Mesodermal cell (in vitro differentiated cells): ENCODE results near the gene HEPHL1.

Experiments
- H3K27ac ChIP-seq: 2 replicates; pipeline ENCODE4 v1.7.0; 2013; ENCODE audit warnings: mild to moderate bottlenecking, low read depth, low read length, moderate library complexity; ENCODE audit not compliant: severe bottlenecking
- H3K36me3 ChIP-seq: 2 replicates; pipeline ENCODE4 v1.7.1; 2013; ENCODE audit warnings: mild to moderate bottlenecking, low read length, moderate library complexity; ENCODE audit not compliant: control insufficient read depth, insufficient read depth
- H3K4me1 ChIP-seq: one replicate; pipeline ENCODE4 v1.7.1; 2013; ENCODE audit warnings: mild to moderate bottlenecking, low read length; ENCODE audit not compliant: insufficient read depth, control insufficient read depth, poor library complexity, severe bottlenecking
- H3K4me3 ChIP-seq: 2 replicates; pipeline ENCODE4 v1.7.0; 2013; ENCODE audit warnings: low read length, control low read depth, mild to moderate bottlenecking; ENCODE audit not compliant: insufficient read depth, poor library complexity, severe bottlenecking; ENCODE audit errors: extremely low read depth
- H3K9me3 ChIP-seq: 2 replicates; pipeline ENCODE4 v1.7.1; 2013; ENCODE audit warnings: mild to moderate bottlenecking, low read length, moderate library complexity; ENCODE audit not compliant: control insufficient read depth
- WGBS, 2 experiments: methylation state at CpG; one replicate each; pipeline ENCODE4 v1.1.5; 2013; ENCODE audit warnings: missing lambda C conversion rate in 2 of 2; ENCODE audit not compliant: insufficient coverage in 2 of 2; 5-methylcytosine and 5-hydroxymethylcytosine counted together

The HEPHL1 gene

GRCh38 chr11:94043241-94043640 is 22.1 kb downstream of the HEPHL1 start:
- Histone ChIP-seq H3K4me3 (no peak overlapping the region), H3K27ac (no peak overlapping the region), H3K36me3 (no peaks in the 10 kb centered on the region), H3K4me1 (no peaks in the 10 kb centered on the region), H3K9me3 (no peaks in the 10 kb centered on the region)
- WGBS, 2 experiments, result 78 to 83% methylated on average over 1 to 2 of the region's 3 CpGs

- Histone ChIP-seq H3K4me3 (no peak overlapping the region), H3K4me1 (no peaks in the 10 kb centered on the region), H3K36me3 (no peaks in the 10 kb centered on the region), H3K9me3 (no peaks in the 10 kb centered on the region), H3K27ac (no peak overlapping the region)
- 88% methylated on average over 1 of the region's 1 CpG; no CpG with 5 or more reads in 1 of the 2 experiments for WGBS, 2 experiments
Observed at GRCh38 chr11:94046796-94047195, 25.6 kb downstream of the HEPHL1 start.

- Histone ChIP-seq H3K36me3 (no peaks in the 10 kb centered on the region), H3K4me1 (no peaks in the 10 kb centered on the region), H3K4me3 (no peak overlapping the region), H3K9me3 (no peaks in the 10 kb centered on the region), H3K27ac (no peak overlapping the region)
- WGBS, 2 experiments, result 83% methylated on average over 1 of the region's 2 CpGs; no CpG with 5 or more reads in 1 of the 2 experiments
Observed at GRCh38 chr11:94048032-94048709, 27.0 kb downstream of the HEPHL1 start.

GRCh38 chr11:94049351-94049750 is 28.2 kb downstream of the HEPHL1 start:
- Histone ChIP-seq H3K36me3 (no peaks in the 10 kb centered on the region), H3K27ac (no peak overlapping the region), H3K4me3 (no peak overlapping the region), H3K9me3 (no peaks in the 10 kb centered on the region), H3K4me1 (no peaks in the 10 kb centered on the region)
- no CpG with 5 or more reads among the region's 1 CpG for WGBS, 2 experiments

GRCh38 chr11:94058630-94059029 is 37.5 kb downstream of the HEPHL1 start:
- Histone ChIP-seq H3K27ac (no peak overlapping the region), H3K4me1 (no peaks in the 10 kb centered on the region), H3K9me3 (no peaks in the 10 kb centered on the region), H3K4me3 (no peak overlapping the region), H3K36me3 (no peaks in the 10 kb centered on the region)
- no CpG with 5 or more reads among the region's 1 CpG for WGBS, 2 experiments

- H3K9me3 ChIP-seq, result no peaks in the 10 kb centered on the region
- no peaks in the 10 kb centered on the region for H3K36me3 ChIP-seq
- no peaks in the 10 kb centered on the region for H3K4me1 ChIP-seq
- no peak overlapping the region for H3K27ac ChIP-seq
- no peak overlapping the region for H3K4me3 ChIP-seq
Observed at GRCh38 chr11:94059065-94059464, 37.9 kb downstream of the HEPHL1 start.

GRCh38 chr11:94060401-94060800 is 39.2 kb downstream of the HEPHL1 start:
- H3K9me3 ChIP-seq, result no peaks in the 10 kb centered on the region
- H3K4me1 ChIP-seq, result no peaks in the 10 kb centered on the region
- H3K27ac ChIP-seq, result no peak overlapping the region
- no peak overlapping the region for H3K4me3 ChIP-seq
- no peaks in the 10 kb centered on the region for H3K36me3 ChIP-seq

- WGBS, 2 experiments, result no CpG with 5 or more reads among the region's 2 CpGs
- Histone ChIP-seq H3K4me3 (no peak overlapping the region), H3K36me3 (no peaks in the 10 kb centered on the region), H3K4me1 (no peaks in the 10 kb centered on the region), H3K9me3 (no peaks in the 10 kb centered on the region), H3K27ac (no peak overlapping the region)
Observed at GRCh38 chr11:94062360-94062759, 41.2 kb downstream of the HEPHL1 start.

GRCh38 chr11:94066901-94067429 is 45.8 kb downstream of the HEPHL1 start:
- H3K36me3 ChIP-seq, result no peaks in the 10 kb centered on the region
- no peaks in the 10 kb centered on the region for H3K4me1 ChIP-seq
- 100% methylated on average over 1 to 2 of the region's 3 CpGs for WGBS, 2 experiments
- H3K27ac ChIP-seq, result no peak overlapping the region
- no peaks in the 10 kb centered on the region for H3K9me3 ChIP-seq
- H3K4me3 ChIP-seq, result no peak overlapping the region

GRCh38 chr11:94068764-94069163 is 47.6 kb downstream of the HEPHL1 start:
- Histone ChIP-seq H3K9me3 (no peaks in the 10 kb centered on the region), H3K4me1 (no peaks in the 10 kb centered on the region), H3K36me3 (no peaks in the 10 kb centered on the region), H3K27ac (no peak overlapping the region), H3K4me3 (no peak overlapping the region)
- 40 to 60% methylated on average over 1 of the region's 2 CpGs for whole genome bisulfite sequencing, 2 experiments

- WGBS, 2 experiments, result 97 to 100% methylated on average over 1 to 2 of the region's 2 CpGs
- Histone ChIP-seq H3K36me3 (no peaks in the 10 kb centered on the region), H3K4me3 (no peak overlapping the region), H3K4me1 (no peaks in the 10 kb centered on the region), H3K27ac (no peak overlapping the region), H3K9me3 (no peaks in the 10 kb centered on the region)
Observed at GRCh38 chr11:94077552-94078293, 56.6 kb downstream of the HEPHL1 start.
